Immature natural killer cell (primary cell): ENCODE data around the gene RFK. TPM values are rescaled to one million over a fixed set of nuclear protein-coding genes. Genes with fewer than 3 reads are reported as not detected.
"Not testable (repeated sequence)": the region's sequence is repeated elsewhere in the genome, so short reads cannot be mapped to it uniquely, and the experiment has no call there.

Experiments
- DNase-seq, 3 donors: peaks; one replicate each; pipeline ENCODE4 v3.0.0; 2022; ENCODE audit warnings: mixed read lengths in 1 of 3
- H3K27ac Mint-ChIP-seq, 6 donors: one replicate each; pipeline ENCODE4 v1.8.0; 2020; ENCODE audit warnings: mixed read lengths in 6 of 6, mild to moderate bottlenecking in 5 of 6, inconsistent platforms in 4 of 6, moderate library complexity in 3 of 6
- H3K27me3 Mint-ChIP-seq, 3 donors: one replicate each; pipeline ENCODE4 v1.8.0; 2020 to 2021; ENCODE audit warnings: low read depth in 3 of 3, mild to moderate bottlenecking in 3 of 3, mixed read lengths in 3 of 3, moderate library complexity in 3 of 3, inconsistent platforms in 1 of 3
- H3K36me3 Mint-ChIP-seq, 3 donors: one replicate each; pipeline ENCODE4 v1.8.0; 2020; ENCODE audit warnings: mixed read lengths in 3 of 3, inconsistent platforms in 2 of 3, mild to moderate bottlenecking in 2 of 3
- H3K4me1 Mint-ChIP-seq, 2 donors: one replicate each; pipeline ENCODE4 v1.8.0; 2020; ENCODE audit warnings: inconsistent platforms in 2 of 2, mild to moderate bottlenecking in 2 of 2, mixed read lengths in 2 of 2, moderate library complexity in 1 of 2
- H3K4me3 Mint-ChIP-seq, 5 donors: one replicate each; pipeline ENCODE4 v1.8.0; 2020; ENCODE audit warnings: mild to moderate bottlenecking in 5 of 5, mixed read lengths in 5 of 5, inconsistent platforms in 3 of 5, moderate library complexity in 3 of 5
- H3K9me3 Mint-ChIP-seq, 6 donors: one replicate each; pipeline ENCODE4 v1.8.0; 2020; ENCODE audit warnings: mild to moderate bottlenecking in 6 of 6, mixed read lengths in 6 of 6, inconsistent platforms in 4 of 6, moderate library complexity in 3 of 6
- polyA plus RNA-seq, 3 donors: library from polyadenylated mRNA; unstranded; fragments of 300-500 nt; fragmentation: Illumina TruSeq; gene quantifications; one replicate each; pipeline ENCODE4 v1.2.3, GENCODE V29; 2021

Gene RFK
- polyA plus RNA-seq, 3 donors from 2014 or later, result 7.8 to 21.3 (median 20.0) TPM

DNA sequence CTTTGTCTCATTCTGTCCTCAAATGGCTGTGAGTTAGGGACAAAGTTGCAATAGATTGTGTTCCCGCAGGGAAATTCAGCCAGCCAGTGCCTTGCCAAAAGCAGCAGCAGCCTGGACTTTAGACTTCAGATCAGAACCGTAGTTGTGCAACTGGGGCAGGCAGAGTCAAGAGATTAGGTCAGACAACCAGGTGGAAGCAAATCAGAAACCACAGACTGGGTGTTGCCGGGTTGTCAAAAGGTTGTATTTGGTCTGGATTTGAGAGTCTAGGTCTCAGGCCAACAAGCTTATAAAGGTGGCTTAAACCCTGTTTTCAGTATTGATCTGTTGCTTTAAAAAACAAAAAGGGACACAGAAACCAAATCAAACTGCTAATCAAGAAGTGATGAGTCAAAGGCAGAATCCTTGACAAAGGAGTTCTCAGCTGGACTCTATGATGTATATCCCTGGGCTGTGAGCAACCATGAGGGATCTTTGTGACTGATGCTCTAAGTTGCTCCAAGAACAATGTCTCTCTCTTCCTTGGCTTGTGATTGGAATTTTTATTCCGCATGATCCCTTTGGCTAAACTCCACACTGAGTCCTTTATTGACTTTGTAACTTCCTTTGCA, 20.9 kb downstream of the RFK start:
- Mint-ChIP-seq H3K9me3 (no peaks in the 10 kb centered on the region), H3K27me3 (peaks cover 0 to 5% (median 0%) of the 10 kb centered on the region in 3 donors), H3K36me3 (peaks cover 0 to 4% (median 0%) of the 10 kb centered on the region in 3 donors), H3K4me1 (no peaks in the 10 kb centered on the region), H3K27ac (no peak overlapping the region), H3K4me3 (no peak overlapping the region)
- no peak for DNase-seq

DNA sequence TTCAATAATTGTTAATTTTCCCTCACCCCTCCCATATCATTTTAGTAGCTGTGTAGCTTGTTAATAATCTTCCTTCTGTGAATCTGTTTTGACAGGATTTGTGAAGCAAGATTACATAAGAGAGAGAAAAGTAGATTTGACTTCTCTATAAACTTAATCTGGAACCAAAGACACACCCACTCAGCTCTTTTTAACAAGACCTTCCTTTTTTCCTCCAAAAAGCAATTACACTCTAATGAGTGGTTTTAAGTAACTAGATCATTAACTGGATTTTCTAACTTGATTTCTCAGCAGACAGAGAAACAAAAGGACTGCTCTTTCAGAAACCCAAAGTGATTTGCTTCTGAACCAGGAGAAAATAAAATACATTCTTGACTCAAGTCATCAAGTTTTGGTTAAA, 21.9 kb downstream of the RFK start:
- Mint-ChIP-seq H3K4me3 (no peak overlapping the region), H3K36me3 (peaks cover 0 to 4% (median 0%) of the 10 kb centered on the region in 3 donors), H3K27me3 (peaks cover 0 to 5% (median 0%) of the 10 kb centered on the region in 3 donors), H3K4me1 (no peaks in the 10 kb centered on the region), H3K27ac (no peak overlapping the region), H3K9me3 (no peaks in the 10 kb centered on the region)
- DNase-seq, result no peak

DNA sequence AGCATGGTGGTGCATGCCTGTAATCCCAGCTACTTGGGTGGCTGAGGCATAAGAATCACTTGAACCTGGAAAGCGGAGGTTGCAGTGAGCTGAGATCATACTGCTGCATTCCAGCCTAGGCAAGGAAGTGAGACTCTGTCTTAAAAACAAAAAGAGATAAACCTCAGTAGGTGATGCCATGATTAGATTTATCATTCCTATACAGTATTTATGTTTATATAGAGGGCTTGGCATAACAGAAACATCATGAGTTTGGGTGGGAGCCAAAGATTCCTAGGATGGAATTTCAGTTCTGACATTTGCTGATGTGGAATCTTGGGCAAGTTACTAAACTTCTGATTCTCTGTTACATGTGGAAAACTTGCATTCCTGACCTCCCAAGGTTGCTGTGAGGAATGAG, 22.3 kb downstream of the RFK start:
- H3K4me3 Mint-ChIP-seq, result no peak overlapping the region
- no peaks in the 10 kb centered on the region for H3K9me3 Mint-ChIP-seq
- DNase-seq, result no peak
- H3K4me1 Mint-ChIP-seq, result no peaks in the 10 kb centered on the region
- no peak overlapping the region for H3K27ac Mint-ChIP-seq
- peaks cover 0 to 3% (median 0%) of the 10 kb centered on the region in 3 donors for H3K27me3 Mint-ChIP-seq
- H3K36me3 Mint-ChIP-seq, result peaks cover 0 to 4% (median 0%) of the 10 kb centered on the region in 3 donors

DNA sequence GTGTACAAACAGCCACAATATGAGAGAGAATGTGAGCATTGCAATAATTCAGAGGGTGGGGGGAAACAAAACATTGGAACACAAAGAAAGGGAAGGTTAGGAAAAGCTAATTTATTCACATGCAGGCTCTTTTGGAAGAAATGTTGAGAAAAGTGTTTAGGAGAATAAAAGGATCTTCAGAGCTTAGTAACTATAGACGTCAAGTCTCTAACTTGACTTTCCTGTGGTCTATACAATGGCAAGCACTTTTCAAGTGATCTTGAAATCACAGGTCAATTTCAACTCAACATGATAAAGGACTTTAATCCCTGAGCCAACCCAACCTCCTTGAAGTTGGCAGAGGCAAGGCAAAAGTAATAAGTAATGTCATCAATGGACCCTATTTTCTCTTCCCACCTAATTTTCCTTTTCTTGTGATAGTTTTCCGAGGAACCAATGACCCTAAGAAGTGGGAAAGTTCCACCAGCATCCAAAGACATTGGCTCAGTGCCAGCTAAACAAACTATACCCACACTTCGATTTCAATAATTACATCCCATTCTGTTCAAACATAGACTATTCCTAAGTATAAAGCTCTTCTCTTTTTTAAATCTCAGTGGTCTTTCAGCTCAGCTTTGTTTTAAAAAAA, 23.7 kb downstream of the RFK start:
- Mint-ChIP-seq H3K9me3 (no peaks in the 10 kb centered on the region), H3K4me1 (no peaks in the 10 kb centered on the region), H3K4me3 (no peak overlapping the region), H3K27ac (no peak overlapping the region), H3K36me3 (peaks cover 0 to 4% (median 0%) of the 10 kb centered on the region in 3 donors), H3K27me3 (peaks cover 0 to 3% (median 0%) of the 10 kb centered on the region in 3 donors)
- no peak for DNase-seq

DNA sequence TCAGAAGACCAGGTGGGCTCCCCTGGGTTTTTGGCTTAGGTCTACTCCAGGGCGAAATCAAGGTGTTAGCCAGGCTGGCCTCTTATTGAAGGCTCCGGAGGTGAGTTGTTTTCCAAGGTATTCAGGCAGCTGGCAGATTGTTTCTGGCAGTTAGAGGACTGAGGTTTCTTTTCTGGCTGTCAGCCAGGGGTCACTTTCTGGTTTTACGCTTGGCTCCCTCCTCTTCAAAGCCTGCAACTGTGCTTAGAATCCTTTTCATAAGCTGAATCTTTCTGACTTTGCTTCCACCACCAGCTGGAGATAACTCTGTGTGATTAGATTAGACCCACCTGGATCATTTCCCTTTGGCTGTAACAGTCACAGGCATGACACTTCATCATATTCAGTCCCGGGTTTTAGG, 24.6 kb downstream of the RFK start:
- no peak overlapping the region for H3K27ac Mint-ChIP-seq
- no peaks in the 10 kb centered on the region for H3K9me3 Mint-ChIP-seq
- no peak overlapping the region for H3K4me3 Mint-ChIP-seq
- no peaks in the 10 kb centered on the region for H3K4me1 Mint-ChIP-seq
- peaks cover 0 to 3% (median 0%) of the 10 kb centered on the region in 3 donors for H3K27me3 Mint-ChIP-seq
- H3K36me3 Mint-ChIP-seq, result peaks cover 0 to 4% (median 0%) of the 10 kb centered on the region in 3 donors
- DNase-seq, result no peak

DNA sequence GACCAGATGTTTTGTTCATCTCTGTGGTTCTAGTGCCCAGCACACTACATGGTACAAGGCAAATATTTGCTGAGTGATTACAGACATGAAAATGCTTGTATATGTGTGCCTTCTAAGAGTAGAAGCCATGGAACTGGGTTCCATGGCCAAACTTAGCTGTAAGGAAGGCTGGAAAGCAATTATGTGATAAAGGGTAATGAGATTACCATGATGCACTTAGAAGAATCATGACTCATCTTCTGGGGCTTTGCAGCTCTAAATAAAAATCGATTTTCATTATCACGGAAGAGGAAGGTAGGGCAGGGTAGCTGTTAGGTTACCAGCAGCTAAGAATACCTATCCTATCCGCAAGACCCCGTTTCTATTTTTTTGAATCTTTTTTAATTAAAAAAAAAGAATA, 28.0 kb downstream of the RFK start:
- no peaks in the 10 kb centered on the region for H3K27me3 Mint-ChIP-seq
- no peaks in the 10 kb centered on the region for H3K36me3 Mint-ChIP-seq
- H3K4me1 Mint-ChIP-seq, result no peaks in the 10 kb centered on the region
- no peak overlapping the region for H3K27ac Mint-ChIP-seq
- H3K9me3 Mint-ChIP-seq, result no peaks in the 10 kb centered on the region
- no peak overlapping the region for H3K4me3 Mint-ChIP-seq
- DNase-seq, result no peak

DNA sequence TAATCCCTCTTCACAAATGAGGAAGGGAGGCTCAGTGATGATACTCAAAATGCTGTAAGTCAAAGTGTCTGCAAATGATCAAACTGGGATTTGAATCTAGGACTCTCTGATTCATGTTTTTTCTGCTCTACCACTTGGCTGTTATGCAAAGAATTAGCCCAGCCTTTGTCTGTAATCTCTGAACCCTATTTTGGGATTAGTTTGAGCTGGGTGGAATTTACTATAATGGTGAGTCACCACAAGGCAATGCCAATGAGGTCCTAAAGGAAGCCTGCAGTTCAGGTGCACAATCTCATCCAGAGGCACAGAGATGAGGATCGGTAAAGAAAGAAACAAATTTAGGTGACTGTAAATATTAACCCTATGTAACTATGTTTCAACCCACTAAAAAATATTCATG, 29.2 kb downstream of the RFK start:
- Mint-ChIP-seq H3K27me3 (no peaks in the 10 kb centered on the region), H3K4me3 (no peak overlapping the region), H3K27ac (no peak overlapping the region), H3K9me3 (no peaks in the 10 kb centered on the region), H3K4me1 (no peaks in the 10 kb centered on the region), H3K36me3 (no peaks in the 10 kb centered on the region)
- DNase-seq, result no peak

DNA sequence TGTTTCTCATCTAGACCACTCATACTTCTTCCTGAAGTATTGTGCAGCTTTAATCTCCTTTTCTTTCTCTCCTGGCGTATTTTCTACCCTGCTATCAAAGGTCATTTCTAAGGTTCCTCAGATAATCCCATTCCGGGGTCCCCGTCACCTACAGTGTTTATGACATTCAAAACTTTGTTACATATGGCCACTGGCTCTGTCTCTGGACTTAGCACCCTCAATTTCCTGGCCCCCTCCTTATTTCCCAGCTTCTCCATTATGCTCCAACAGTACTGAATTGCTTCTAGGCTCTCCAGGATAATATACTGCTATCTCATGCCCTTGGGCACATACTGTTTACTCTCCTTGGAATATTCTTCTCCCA, 31.2 kb downstream of the RFK start:
- no peak overlapping the region for H3K4me3 Mint-ChIP-seq
- DNase-seq, result no peak
- peaks cover 0 to 5% (median 0%) of the 10 kb centered on the region in 3 donors for H3K36me3 Mint-ChIP-seq
- H3K9me3 Mint-ChIP-seq, result no peaks in the 10 kb centered on the region
- H3K27me3 Mint-ChIP-seq, result peaks cover 0 to 4% (median 0%) of the 10 kb centered on the region in 3 donors
- H3K4me1 Mint-ChIP-seq, result no peaks in the 10 kb centered on the region
- no peak overlapping the region for H3K27ac Mint-ChIP-seq

DNA sequence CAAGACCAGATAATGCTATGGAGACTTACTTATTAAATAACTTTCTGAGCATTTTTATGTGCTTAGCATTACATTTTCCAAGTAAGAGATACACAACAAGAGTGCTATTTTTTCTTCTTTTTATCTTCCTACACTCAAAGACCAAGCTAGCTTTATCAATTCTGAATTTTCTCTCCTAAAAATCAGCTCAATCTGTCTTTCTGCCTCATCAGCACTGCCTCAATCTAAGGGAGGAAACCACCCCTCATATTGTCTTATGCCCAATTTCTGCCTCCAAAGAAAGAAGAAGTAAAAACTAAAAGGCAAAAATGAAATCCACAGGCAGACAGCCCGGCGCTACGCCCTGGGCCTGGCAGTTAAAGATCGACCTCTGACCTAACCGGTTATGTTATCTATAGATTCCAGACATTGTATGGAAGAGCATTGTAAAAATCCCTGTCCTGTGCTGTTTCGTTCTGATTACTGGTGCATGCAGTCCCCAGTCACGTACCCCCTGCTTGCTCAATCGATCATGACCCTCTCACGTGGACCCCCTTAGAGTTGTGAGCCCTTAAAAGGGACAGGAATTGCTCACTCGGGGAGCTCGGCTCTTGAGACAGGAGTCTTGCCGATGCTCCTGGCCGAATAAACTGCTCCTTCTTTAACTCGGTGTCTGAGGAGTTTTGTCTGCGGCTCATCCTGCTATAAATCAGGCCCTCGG, 31.7 kb downstream of the RFK start:
- not testable (repeated sequence) for H3K4me1 Mint-ChIP-seq, DNase-seq, H3K36me3 Mint-ChIP-seq, H3K4me3 Mint-ChIP-seq, H3K27ac Mint-ChIP-seq, H3K27me3 Mint-ChIP-seq, H3K9me3 Mint-ChIP-seq

DNA sequence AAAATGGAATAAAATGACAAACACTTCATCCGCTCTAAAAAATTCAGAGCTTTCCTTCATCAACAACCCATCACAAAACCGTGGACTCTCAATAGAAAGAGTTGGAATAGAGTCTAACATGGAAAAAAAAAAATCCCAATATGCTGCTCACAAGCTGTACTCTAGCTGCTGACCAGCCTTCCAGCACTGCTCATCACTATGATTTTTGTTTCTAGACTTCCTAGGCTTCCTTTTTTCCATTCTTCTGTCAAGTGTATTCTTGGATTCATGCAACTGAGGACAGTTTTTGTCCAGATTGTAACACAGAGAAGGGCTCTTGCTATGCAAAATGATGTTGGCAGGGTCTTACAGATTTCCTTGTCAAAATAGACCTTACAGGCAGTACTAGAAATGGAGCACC, 34.5 kb downstream of the RFK start:
- no peaks in the 10 kb centered on the region for H3K4me1 Mint-ChIP-seq
- no peak overlapping the region for H3K27ac Mint-ChIP-seq
- DNase-seq, result no peak
- peaks cover 0 to 11% (median 0%) of the 10 kb centered on the region in 3 donors for H3K27me3 Mint-ChIP-seq
- H3K36me3 Mint-ChIP-seq, result peaks cover 0 to 5% (median 0%) of the 10 kb centered on the region in 3 donors
- H3K9me3 Mint-ChIP-seq, result no peaks in the 10 kb centered on the region
- no peak overlapping the region for H3K4me3 Mint-ChIP-seq

DNA sequence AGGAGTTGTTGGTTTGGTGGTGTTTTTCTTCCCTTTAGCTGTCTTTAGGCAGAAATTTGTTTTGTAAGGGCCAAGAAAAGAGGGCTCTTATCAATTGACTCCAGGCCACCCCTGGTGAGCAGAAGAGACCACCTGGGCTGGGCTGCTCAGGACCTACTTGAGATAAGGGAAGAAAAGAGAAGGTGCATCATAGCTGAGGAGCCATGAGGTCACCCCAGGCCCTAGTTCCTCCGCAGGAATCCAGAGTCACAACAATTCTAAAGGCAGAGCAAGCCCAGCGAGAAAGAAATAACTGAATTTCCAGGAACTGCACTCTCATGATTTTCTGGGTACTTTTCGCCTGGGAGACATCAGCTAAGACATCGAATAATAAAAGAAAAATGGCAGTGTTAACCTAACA, 34.9 kb downstream of the RFK start:
- Mint-ChIP-seq H3K27ac (no peak overlapping the region), H3K4me3 (no peak overlapping the region), H3K36me3 (peaks cover 0 to 5% (median 0%) of the 10 kb centered on the region in 3 donors), H3K4me1 (no peaks in the 10 kb centered on the region), H3K27me3 (peaks cover 0 to 11% (median 0%) of the 10 kb centered on the region in 3 donors), H3K9me3 (no peaks in the 10 kb centered on the region)
- no peak for DNase-seq

DNA sequence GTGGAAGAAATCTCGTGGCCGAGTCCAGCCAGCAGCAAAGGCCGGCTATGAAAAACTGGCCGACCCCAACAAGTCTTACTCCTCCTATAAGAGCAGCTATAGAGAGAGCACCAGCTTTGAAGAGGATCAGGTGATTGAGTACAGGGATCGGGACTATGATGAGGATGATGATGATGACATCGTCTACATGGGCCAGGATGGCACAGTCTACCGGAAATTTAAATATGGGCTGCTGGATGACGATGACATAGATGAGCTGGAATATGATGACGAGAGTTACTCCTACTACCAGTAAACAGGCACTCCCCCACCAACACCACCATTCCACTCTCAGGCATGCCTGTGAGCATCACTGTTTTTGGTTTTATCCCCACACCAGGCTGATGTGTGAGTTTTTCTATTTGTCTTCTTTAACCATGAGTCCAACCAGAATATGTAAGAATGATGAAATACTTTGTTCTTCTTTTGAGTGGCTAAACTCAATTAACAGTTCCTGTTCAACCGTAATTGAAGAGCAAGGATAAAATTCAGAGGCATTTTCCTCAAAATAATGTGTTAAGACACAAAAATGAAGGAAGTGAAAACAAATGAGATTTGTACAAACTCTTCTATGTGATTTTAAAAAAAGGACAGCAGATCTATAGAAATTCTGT, 35.5 kb downstream of the RFK start:
- H3K27ac Mint-ChIP-seq, result peak overlapping the region in 1 of 6 donors; percentile 15
- peaks cover 0 to 5% (median 0%) of the 10 kb centered on the region in 3 donors for H3K36me3 Mint-ChIP-seq
- no peak overlapping the region for H3K4me3 Mint-ChIP-seq
- no peak for DNase-seq
- no peaks in the 10 kb centered on the region for H3K9me3 Mint-ChIP-seq
- no peaks in the 10 kb centered on the region for H3K4me1 Mint-ChIP-seq
- H3K27me3 Mint-ChIP-seq, result peaks cover 0 to 11% (median 0%) of the 10 kb centered on the region in 3 donors

DNA sequence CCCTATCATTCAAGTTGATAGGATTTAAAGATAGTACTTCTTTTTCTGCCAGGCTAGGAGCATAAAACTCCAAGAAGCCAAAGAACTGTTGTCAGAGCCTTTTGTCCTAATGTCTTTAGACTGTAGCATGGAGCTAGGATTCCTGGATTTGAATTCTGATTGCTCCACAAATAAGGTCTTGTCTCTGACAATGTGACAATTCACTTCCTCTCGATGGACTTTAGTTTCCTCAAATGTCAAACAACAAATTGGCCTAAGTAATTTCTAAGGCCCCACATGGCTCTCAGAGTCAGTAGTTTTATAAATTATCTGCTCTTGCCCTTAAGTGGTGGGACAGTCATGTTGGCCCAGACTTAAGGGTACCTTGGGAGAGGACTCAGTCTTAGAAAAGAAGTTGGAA, 36.7 kb downstream of the RFK start:
- Mint-ChIP-seq H3K27me3 (peaks cover 0 to 15% (median 0%) of the 10 kb centered on the region in 3 donors), H3K4me3 (no peak overlapping the region), H3K9me3 (no peaks in the 10 kb centered on the region), H3K36me3 (peaks cover 0 to 5% (median 0%) of the 10 kb centered on the region in 3 donors), H3K4me1 (no peaks in the 10 kb centered on the region), H3K27ac (no peak overlapping the region)
- no peak for DNase-seq

DNA sequence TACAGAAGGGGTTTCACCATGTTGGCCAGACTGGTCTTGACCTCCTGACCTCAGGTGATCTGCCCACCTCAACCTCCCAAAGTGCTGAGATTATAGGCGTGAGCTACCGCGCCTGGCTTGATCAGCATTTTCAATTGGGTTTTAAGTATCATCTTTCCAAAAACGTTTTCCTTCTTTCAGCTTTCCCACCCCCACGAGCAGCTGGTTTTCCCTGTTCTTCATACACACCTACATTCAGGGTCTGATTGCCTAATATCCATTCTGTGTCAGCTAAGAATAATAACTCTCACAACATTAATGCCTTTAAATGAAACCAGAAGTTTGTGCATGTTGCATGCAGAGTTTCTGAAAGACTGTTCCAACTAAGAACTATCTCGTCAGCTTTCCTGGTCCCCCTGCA, 38.3 kb downstream of the RFK start:
- Mint-ChIP-seq H3K27ac (no peak overlapping the region), H3K36me3 (peaks cover 0 to 5% (median 0%) of the 10 kb centered on the region in 3 donors), H3K27me3 (peaks cover 0 to 15% (median 0%) of the 10 kb centered on the region in 3 donors), H3K9me3 (no peaks in the 10 kb centered on the region), H3K4me3 (no peak overlapping the region), H3K4me1 (no peaks in the 10 kb centered on the region)
- no peak for DNase-seq
